GM12878 (cell line): Measurements from ENCODE around the gene SLC22A23. TPM values are rescaled to one million over a fixed set of nuclear protein-coding genes. Genes with fewer than 3 reads are reported as not detected.

Experiments used
- BHLHE40 ChIP-seq, 2 experiments: fragments of 450-650 bp in 1 of 2; IDR thresholded peaks; 2 replicates each; pipeline ENCODE4 v1.6.1; 2011 to 2017; ENCODE audit warnings: low read depth in 2 of 2, borderline replicate concordance in 1 of 2, improper control_type of control experiment in 1 of 2, low read length in 1 of 2, mild to moderate bottlenecking in 1 of 2
- BMI1 ChIP-seq: fragments of 450-650 bp; IDR thresholded peaks from 2 replicates; pipeline ENCODE4 v1.6.1; 2016; ENCODE audit warnings: mild to moderate bottlenecking, moderate library complexity, borderline replicate concordance
- E4F1 ChIP-seq: fragments of 450-650 bp; IDR thresholded peaks from 2 replicates; pipeline ENCODE4 v1.6.1; 2018; ENCODE audit warnings: borderline replicate concordance, mild to moderate bottlenecking; ENCODE audit not compliant: partially characterized antibody
- ELK1 ChIP-seq: IDR thresholded peaks from 2 replicates; pipeline ENCODE4 v1.6.1; 2012; ENCODE audit warnings: low read depth, low read length, improper control_type of control experiment
- ETV6 ChIP-seq, 2 experiments: fragments of 450-650 bp in 1 of 2; IDR thresholded peaks in 1 of 2; conservative IDR thresholded peaks in 1 of 2; 2 replicates each; pipeline ENCODE4 v1.6.1; 2014; ENCODE audit warnings: antibody characterized with exemption in 1 of 2, borderline replicate concordance in 1 of 2, low read depth in 1 of 2, mild to moderate bottlenecking in 1 of 2, moderate library complexity in 1 of 2
- GABPA ChIP-seq: IDR thresholded peaks from 2 replicates; pipeline ENCODE4 v1.6.1; 2014; ENCODE audit warnings: antibody characterized with exemption, low read depth, mild to moderate bottlenecking, inconsistent platforms
- SMAD5 ChIP-seq: IDR thresholded peaks from 2 replicates; pipeline ENCODE4 v1.6.1; 2016; ENCODE audit warnings: antibody characterized with exemption, low read depth
- SMARCA5 ChIP-seq: fragments of 450-650 bp; IDR thresholded peaks from 2 replicates; pipeline ENCODE4 v1.6.1; 2017; ENCODE audit warnings: mild to moderate bottlenecking
- YY1 ChIP-seq: IDR thresholded peaks from 2 replicates; pipeline ENCODE4 v1.6.1; 2011; ENCODE audit warnings: low read depth, mild to moderate bottlenecking, low read length
- ZNF217 ChIP-seq: fragments of 450-650 bp; IDR thresholded peaks from 2 replicates; pipeline ENCODE4 v1.6.1; 2017; ENCODE audit warnings: antibody characterized with exemption, mild to moderate bottlenecking
- ZNF24 ChIP-seq: fragments of 450-650 bp; IDR thresholded peaks from 2 replicates; pipeline ENCODE4 v1.6.1; 2017; ENCODE audit warnings: antibody characterized with exemption, mild to moderate bottlenecking
- polyA plus RNA-seq, 11 experiments: library from polyadenylated mRNA; depleted of rRNA in 4 of 11; unstranded in 6 of 11; stranded (reverse) in 5 of 11; fragments of >200 nt; fragmentation: Nextera tagmentation in 4 of 11; fragmentation: Illumina TruSeq in 1 of 11; extraction: Ambion mirVana in 4 of 11; extraction: Trizol in 1 of 11; gene quantifications; 1 replicate in 1 of 11; 2 replicates in 10 of 11; pipeline versions ENCODE4 v1.2.1 to v1.2.3, GENCODE V29; 2011 to 2016; ENCODE audit warnings: inconsistent platforms in 2 of 11, missing spikeins in 2 of 11, low read depth in 1 of 11
- total RNA-seq, 4 experiments: library from RNA; depleted of rRNA in 3 of 4; stranded (reverse); fragments of >200 nt in 3 of 4; fragmentation: Illumina TruSeq in 1 of 4; extraction: Trizol in 1 of 4; gene quantifications; 2 replicates each; pipeline versions ENCODE4 v1.2.1 to v1.2.3, GENCODE V29; 2013 to 2021
- TF ChIP-seq, protein P1 (sequence below): IDR thresholded peaks from 2 replicates; pipeline ENCODE4 v1.6.1; 2011; ENCODE audit warnings: borderline replicate concordance, low read depth, mild to moderate bottlenecking, moderate library complexity, mixed read lengths, low read length; ENCODE audit not compliant: insufficient read depth; ENCODE audit errors: extremely low read length
- TF ChIP-seq, protein P2 (sequence below): fragments of 450-650 bp; IDR thresholded peaks from 2 replicates; pipeline ENCODE4 v1.6.1; 2017; ENCODE audit warnings: mild to moderate bottlenecking, low read depth, inconsistent platforms; ENCODE audit not compliant: poor library complexity, severe bottlenecking
- TF ChIP-seq, protein P3 (sequence below): IDR thresholded peaks from 2 replicates; pipeline ENCODE4 v1.6.1; 2011; ENCODE audit warnings: low read depth, mild to moderate bottlenecking, low read length, moderate library complexity, borderline replicate concordance; ENCODE audit errors: extremely low read depth
- TF ChIP-seq, protein P4 (sequence below): fragments of 450-650 bp; IDR thresholded peaks from 2 replicates; pipeline ENCODE4 v1.6.1; 2017; ENCODE audit warnings: low read depth, mild to moderate bottlenecking, moderate library complexity
- TF ChIP-seq, protein P5 (sequence below): fragments of 450-650 bp; IDR thresholded peaks from 2 replicates; pipeline ENCODE4 v1.6.1; 2017; ENCODE audit warnings: borderline replicate concordance

Gene SLC22A23
- total and polyA plus RNA-seq, 10 of the 15 experiments (the other 5 are each of a cell fraction or from before 2014, with no cell fraction given) = 0.20 to 2.4 (median 0.74) TPM

DNA sequence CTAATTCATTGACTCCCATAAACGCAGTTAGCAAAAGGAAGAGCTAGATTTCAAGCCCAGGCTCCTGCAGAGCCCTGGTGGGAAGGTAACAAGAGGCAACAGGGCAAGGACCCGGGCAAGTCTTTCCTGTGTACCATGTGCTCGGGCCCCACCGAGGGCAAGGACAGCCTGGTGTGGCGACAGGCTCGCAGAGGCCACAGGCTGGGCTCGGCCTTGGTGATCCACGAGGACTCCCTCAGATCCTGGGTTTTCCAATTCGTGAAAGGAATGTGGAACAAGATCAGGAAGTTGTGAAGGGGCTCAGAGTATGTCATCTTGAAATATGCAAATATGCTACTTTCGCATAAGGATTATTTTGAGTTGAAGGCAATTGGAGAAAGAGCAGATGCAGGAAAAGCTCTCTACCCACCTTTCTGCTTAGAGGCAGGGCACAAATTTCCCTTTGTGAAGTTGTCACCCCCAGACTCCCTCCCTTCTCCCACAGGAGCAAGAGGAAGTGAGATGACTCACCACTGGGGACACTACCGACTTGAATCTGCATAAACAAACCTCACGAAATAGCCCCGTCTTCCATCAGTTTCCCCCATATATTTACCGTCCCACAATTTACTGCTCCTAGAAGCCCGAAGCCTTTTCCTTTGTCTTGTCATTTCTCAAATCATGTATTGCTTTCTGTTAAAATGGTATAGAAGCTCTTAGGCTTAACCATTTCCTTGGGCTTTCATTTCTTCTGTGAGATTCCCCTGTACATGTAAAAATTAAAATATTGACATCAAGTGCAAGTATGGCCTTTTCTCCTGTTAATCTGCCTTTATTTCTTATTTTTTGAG is 119.1 kb downstream of the SLC22A23 start (continued):
- TF ChIP-seq E4F1 (no peak), ETV6 (conservative IDR thresholded peaks at IDR 0.05 in 1 of 2, IDR thresholded peaks at IDR 0.05 in 1 of 2; ENCODE audit: borderline replicate concordance in 1 of 2, low read depth in 1 of 2) (no peak), BHLHE40 (IDR thresholded peaks at IDR 0.05; ENCODE audit: borderline replicate concordance in 1 of 2, low read depth in 2 of 2, low read length in 1 of 2) (peak in 1 of 2 experiments; percentile 23; a peak in 1 of 4 replicates), SMAD5 (no peak), ELK1 (no peak), YY1 (no peak), SMARCA5 (no peak), BMI1 (no peak), GABPA (no peak), ZNF24 (no peak), ZNF217 (no peak)
- TF ChIP-seq, protein P1, sequence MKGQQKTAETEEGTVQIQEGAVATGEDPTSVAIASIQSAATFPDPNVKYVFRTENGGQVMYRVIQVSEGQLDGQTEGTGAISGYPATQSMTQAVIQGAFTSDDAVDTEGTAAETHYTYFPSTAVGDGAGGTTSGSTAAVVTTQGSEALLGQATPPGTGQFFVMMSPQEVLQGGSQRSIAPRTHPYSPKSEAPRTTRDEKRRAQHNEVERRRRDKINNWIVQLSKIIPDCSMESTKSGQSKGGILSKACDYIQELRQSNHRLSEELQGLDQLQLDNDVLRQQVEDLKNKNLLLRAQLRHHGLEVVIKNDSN = no peak
- TF ChIP-seq, protein P2, sequence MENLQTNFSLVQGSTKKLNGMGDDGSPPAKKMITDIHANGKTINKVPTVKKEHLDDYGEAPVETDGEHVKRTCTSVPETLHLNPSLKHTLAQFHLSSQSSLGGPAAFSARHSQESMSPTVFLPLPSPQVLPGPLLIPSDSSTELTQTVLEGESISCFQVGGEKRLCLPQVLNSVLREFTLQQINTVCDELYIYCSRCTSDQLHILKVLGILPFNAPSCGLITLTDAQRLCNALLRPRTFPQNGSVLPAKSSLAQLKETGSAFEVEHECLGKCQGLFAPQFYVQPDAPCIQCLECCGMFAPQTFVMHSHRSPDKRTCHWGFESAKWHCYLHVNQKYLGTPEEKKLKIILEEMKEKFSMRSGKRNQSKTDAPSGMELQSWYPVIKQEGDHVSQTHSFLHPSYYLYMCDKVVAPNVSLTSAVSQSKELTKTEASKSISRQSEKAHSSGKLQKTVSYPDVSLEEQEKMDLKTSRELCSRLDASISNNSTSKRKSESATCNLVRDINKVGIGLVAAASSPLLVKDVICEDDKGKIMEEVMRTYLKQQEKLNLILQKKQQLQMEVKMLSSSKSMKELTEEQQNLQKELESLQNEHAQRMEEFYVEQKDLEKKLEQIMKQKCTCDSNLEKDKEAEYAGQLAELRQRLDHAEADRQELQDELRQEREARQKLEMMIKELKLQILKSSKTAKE = no peak
- TF ChIP-seq, protein P3, sequence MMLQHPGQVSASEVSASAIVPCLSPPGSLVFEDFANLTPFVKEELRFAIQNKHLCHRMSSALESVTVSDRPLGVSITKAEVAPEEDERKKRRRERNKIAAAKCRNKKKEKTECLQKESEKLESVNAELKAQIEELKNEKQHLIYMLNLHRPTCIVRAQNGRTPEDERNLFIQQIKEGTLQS = no peak
- TF ChIP-seq, protein P4, sequence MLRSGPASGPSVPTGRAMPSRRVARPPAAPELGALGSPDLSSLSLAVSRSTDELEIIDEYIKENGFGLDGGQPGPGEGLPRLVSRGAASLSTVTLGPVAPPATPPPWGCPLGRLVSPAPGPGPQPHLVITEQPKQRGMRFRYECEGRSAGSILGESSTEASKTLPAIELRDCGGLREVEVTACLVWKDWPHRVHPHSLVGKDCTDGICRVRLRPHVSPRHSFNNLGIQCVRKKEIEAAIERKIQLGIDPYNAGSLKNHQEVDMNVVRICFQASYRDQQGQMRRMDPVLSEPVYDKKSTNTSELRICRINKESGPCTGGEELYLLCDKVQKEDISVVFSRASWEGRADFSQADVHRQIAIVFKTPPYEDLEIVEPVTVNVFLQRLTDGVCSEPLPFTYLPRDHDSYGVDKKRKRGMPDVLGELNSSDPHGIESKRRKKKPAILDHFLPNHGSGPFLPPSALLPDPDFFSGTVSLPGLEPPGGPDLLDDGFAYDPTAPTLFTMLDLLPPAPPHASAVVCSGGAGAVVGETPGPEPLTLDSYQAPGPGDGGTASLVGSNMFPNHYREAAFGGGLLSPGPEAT = peak; percentile 91
- TF ChIP-seq, protein P5, sequence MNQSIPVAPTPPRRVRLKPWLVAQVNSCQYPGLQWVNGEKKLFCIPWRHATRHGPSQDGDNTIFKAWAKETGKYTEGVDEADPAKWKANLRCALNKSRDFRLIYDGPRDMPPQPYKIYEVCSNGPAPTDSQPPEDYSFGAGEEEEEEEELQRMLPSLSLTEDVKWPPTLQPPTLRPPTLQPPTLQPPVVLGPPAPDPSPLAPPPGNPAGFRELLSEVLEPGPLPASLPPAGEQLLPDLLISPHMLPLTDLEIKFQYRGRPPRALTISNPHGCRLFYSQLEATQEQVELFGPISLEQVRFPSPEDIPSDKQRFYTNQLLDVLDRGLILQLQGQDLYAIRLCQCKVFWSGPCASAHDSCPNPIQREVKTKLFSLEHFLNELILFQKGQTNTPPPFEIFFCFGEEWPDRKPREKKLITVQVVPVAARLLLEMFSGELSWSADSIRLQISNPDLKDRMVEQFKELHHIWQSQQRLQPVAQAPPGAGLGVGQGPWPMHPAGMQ = no peak
